HCT116 (cell line): ENCODE results near the gene SEPHS2. TPM values are rescaled to one million over a fixed set of nuclear protein-coding genes. Genes with fewer than 3 reads are reported as not detected.

ENCODE experiments used
- ATAC-seq: fragments of 200-7000 bp; cut with Tn5 transposase; 2 replicates; pipeline ENCODE4 v1.9.1; 2020; ENCODE audit warnings: mild to moderate bottlenecking, moderate library complexity
- BruUV-seq: library from RNA; stranded (reverse); fragments of 400-500 nt; replicated peaks from 2 replicates; lab custom pipeline; 2021; lab: Mats Ljungman, UMichigan
- CTCF ChIA-PET: fragments of 300-600 bp; sonication (Branson Sonifier 250); formaldehyde crosslinking; loops from one replicate; lab custom pipeline; 2021; ENCODE audit warnings: antibody characterized with exemption; lab: Charles Lee
- POLR2A ChIA-PET: fragments of 300-600, 350-600 bp; sonication (Branson Sonifier 250); formaldehyde crosslinking; loops from one replicate; lab custom pipeline; 2021; ENCODE audit warnings: antibody characterized with exemption; lab: Charles Lee
- RAD21 ChIA-PET, 2 experiments: fragments of 300-600 bp; sonication (Branson Sonifier 250); formaldehyde crosslinking; loops; one replicate each; lab custom pipeline; 2023; ENCODE audit warnings: low total read pairs in 2 of 2; ENCODE audit not compliant: uncharacterized antibody in 2 of 2, unreplicated experiment in 2 of 2, low non-redundant PET in 1 of 2; lab: Charles Lee
- DNase-seq: peaks from one replicate; pipeline ENCODE4 v3.0.0-alpha.2; 2010; ENCODE audit warnings: low read depth, low spot score
- H2AFZ ChIP-seq: fragments of 200-600 bp; shearing (Covaris generic), sonication (generic); 2 replicates; pipeline ENCODE4 v1.6.1; 2017; ENCODE audit warnings: low read depth, mixed run types, mixed read lengths, antibody characterized with exemption, low read length; ENCODE audit not compliant: poor library complexity, severe bottlenecking
- H3K27ac ChIP-seq: 2 replicates; pipeline ENCODE4 v1.5.1; 2012; ENCODE audit warnings: low read depth, low read length
- H3K27me3 ChIP-seq: fragments of 200-600 bp; sonication (generic); 2 replicates; pipeline ENCODE4 v1.6.1; 2016; ENCODE audit warnings: mixed run types, low read length, mixed read lengths; ENCODE audit not compliant: insufficient read depth
- H3K36me3 ChIP-seq, 2 experiments: fragments of 200-500 bp in 1 of 2; fragments of 200-600 bp in 1 of 2; sonication (Bioruptor generic) in 1 of 2; sonication (generic) in 1 of 2; 2 replicates each; pipeline versions ENCODE4 v1.5.1 to v1.6.1; 2014 to 2016; ENCODE audit warnings: low read length in 2 of 2, inconsistent platforms in 1 of 2, mixed read lengths in 1 of 2, mixed run types in 1 of 2; ENCODE audit not compliant: insufficient read depth in 2 of 2, control insufficient read depth in 1 of 2
- H3K4me1 ChIP-seq, 2 experiments: fragments of 200-600 bp in 1 of 2; sonication (generic) in 1 of 2; 2 replicates each; pipeline versions ENCODE4 v1.5.1 to v1.6.1; 2012 to 2017; ENCODE audit warnings: low read length in 2 of 2, inconsistent platforms in 1 of 2, mild to moderate bottlenecking in 1 of 2, mixed read lengths in 1 of 2, mixed run types in 1 of 2, moderate library complexity in 1 of 2; ENCODE audit not compliant: insufficient read depth in 2 of 2, control insufficient read depth in 1 of 2
- H3K4me2 ChIP-seq: fragments of 200-600 bp; sonication (generic); 2 replicates; pipeline ENCODE4 v1.6.1; 2017; ENCODE audit warnings: mixed run types, low read length, mixed read lengths
- H3K4me3 ChIP-seq, 2 experiments: fragments of 200-600 bp in 1 of 2; sonication (generic) in 1 of 2; replicated peaks in 1 of 2; 2 replicates each; pipeline ENCODE4 v1.5.1; 2011 to 2016; ENCODE audit warnings: low read length in 2 of 2, control low read depth in 1 of 2, low read depth in 1 of 2, mild to moderate bottlenecking in 1 of 2, mixed read lengths in 1 of 2, mixed run types in 1 of 2
- H3K79me2 ChIP-seq: fragments of 200-600 bp; sonication (generic); 2 replicates; pipeline ENCODE4 v1.6.1; 2017; ENCODE audit warnings: mild to moderate bottlenecking, mixed run types, low read length, moderate library complexity, mixed read lengths; ENCODE audit not compliant: insufficient read depth
- H3K9ac ChIP-seq: fragments of 200-600 bp; sonication (generic); 2 replicates; pipeline ENCODE4 v1.6.1; 2016; ENCODE audit warnings: low read length, mixed read lengths
- H3K9me2 ChIP-seq: fragments of 200-600 bp; sonication (generic), shearing (Covaris generic); 2 replicates; pipeline ENCODE4 v1.6.1; 2017; ENCODE audit warnings: mixed run types, mild to moderate bottlenecking, moderate library complexity; ENCODE audit not compliant: insufficient read depth
- H3K9me3 ChIP-seq, 2 experiments: fragments of 200-500 bp in 1 of 2; fragments of 200-600 bp in 1 of 2; sonication (Bioruptor generic) in 1 of 2; sonication (generic) in 1 of 2; 2 replicates each; pipeline ENCODE4 v1.6.1; 2014 to 2017; ENCODE audit warnings: low read length in 2 of 2, mixed read lengths in 2 of 2, inconsistent platforms in 1 of 2, low read depth in 1 of 2, mild to moderate bottlenecking in 1 of 2, mixed run types in 1 of 2, moderate library complexity in 1 of 2; ENCODE audit not compliant: control insufficient read depth in 1 of 2, insufficient read depth in 1 of 2
- H4K20me1 ChIP-seq: fragments of 200-600 bp; sonication (generic), shearing (Covaris generic); 2 replicates; pipeline ENCODE4 v1.6.1; 2017; ENCODE audit warnings: mixed run types, mild to moderate bottlenecking, moderate library complexity; ENCODE audit not compliant: insufficient read depth
- ATF3 ChIP-seq: IDR thresholded peaks from 2 replicates; pipeline ENCODE4 v1.6.1; 2012
- CBX3 ChIP-seq: IDR thresholded peaks from 2 replicates; pipeline ENCODE4 v1.6.1; 2012; ENCODE audit warnings: low read depth
- CEBPB ChIP-seq: IDR thresholded peaks from 2 replicates; pipeline ENCODE4 v1.6.1; 2012; ENCODE audit warnings: low read depth
- CTCF ChIP-seq, 3 experiments: fragments of 200-600 bp in 1 of 3; sonication (generic) in 1 of 3; IDR thresholded peaks in 2 of 3; conservative IDR thresholded peaks in 1 of 3; 2 replicates each; pipeline ENCODE4 v1.5.1; 2012 to 2017; ENCODE audit warnings: low read depth in 2 of 3, low read length in 2 of 3, antibody characterized with exemption in 1 of 3, borderline replicate concordance in 1 of 3, control low read depth in 1 of 3, mild to moderate bottlenecking in 1 of 3, mixed read lengths in 1 of 3, mixed run types in 1 of 3, moderate library complexity in 1 of 3; ENCODE audit not compliant: insufficient read depth in 1 of 3
- EGR1 ChIP-seq: IDR thresholded peaks from 2 replicates; pipeline ENCODE4 v1.6.1; 2012; ENCODE audit warnings: low read depth
- EZH2 ChIP-seq: fragments of 200-600 bp; sonication (generic); IDR thresholded peaks from 2 replicates; pipeline ENCODE4 v1.6.1; 2017; ENCODE audit warnings: antibody characterized with exemption, mixed run types
- FOSL1 ChIP-seq: IDR thresholded peaks from 2 replicates; pipeline ENCODE4 v1.6.1; 2012; ENCODE audit warnings: low read depth
- JUND ChIP-seq: IDR thresholded peaks from 2 replicates; pipeline ENCODE4 v1.6.1; 2012
- MAX ChIP-seq: IDR thresholded peaks from 2 replicates; pipeline ENCODE4 v1.6.1; 2012
- POLR2A ChIP-seq: IDR thresholded peaks from 2 replicates; pipeline ENCODE4 v1.7.0; 2011; ENCODE audit warnings: borderline replicate concordance; ENCODE audit not compliant: insufficient read depth, insufficient read length; ENCODE audit errors: extremely low read depth
- RAD21 ChIP-seq: IDR thresholded peaks from 2 replicates; pipeline ENCODE4 v1.6.1; 2012; ENCODE audit warnings: low read depth, mild to moderate bottlenecking
- REST ChIP-seq: IDR thresholded peaks from 2 replicates; pipeline ENCODE4 v1.6.1; 2012; ENCODE audit warnings: low read depth
- SIN3A ChIP-seq: IDR thresholded peaks from 2 replicates; pipeline ENCODE4 v1.6.1; 2012; ENCODE audit warnings: low read depth
- SP1 ChIP-seq: IDR thresholded peaks from 2 replicates; pipeline ENCODE4 v1.6.1; 2012; ENCODE audit warnings: low read depth
- YY1 ChIP-seq: IDR thresholded peaks from 2 replicates; pipeline ENCODE4 v1.6.1; 2011; ENCODE audit warnings: low read length, low read depth, moderate library complexity, mild to moderate bottlenecking; ENCODE audit not compliant: insufficient replicate concordance; ENCODE audit errors: extremely low read depth
- ZFX ChIP-seq: fragments of 450-650 bp; IDR thresholded peaks from 2 replicates; pipeline ENCODE4 v1.6.1; 2017
- ZNF274 ChIP-seq: fragments of 200-500 bp; sonication (Bioruptor generic); IDR thresholded peaks from 2 replicates; pipeline ENCODE4 v1.6.1; 2014; ENCODE audit warnings: mild to moderate bottlenecking, low read depth, low read length, inconsistent platforms
- intact Hi-C: fragments of 100-400 bp; cut with micrococcal nuclease; formaldehyde crosslinking; loops from 2 replicates; pipeline ENCODE4 v1.10.0; 2022
- total RNA-seq: library from RNA; stranded (reverse); gene quantifications from one replicate; pipeline ENCODE4 v1.2.1, GENCODE V29; 2021; ENCODE audit not compliant: unreplicated experiment

The SEPHS2 gene
- total RNA-seq, 1 experiment from 2014 or later: 51.3 TPM

- TF ChIP-seq REST: no peak
Observed at GRCh38 chr16:30494709-30495108, 49.0 kb upstream of the SEPHS2 start (continued).

GRCh38 chr16:30493941-30494488 is 48.3 kb upstream of the SEPHS2 start:
- BruUV-seq: no TSS peak

More at GRCh38 chr16:30493941-30494488, 48.3 kb upstream of the SEPHS2 start:
- no peak overlapping the region for H2AFZ ChIP-seq
- no peaks in the 10 kb centered on the region for H3K9me2 ChIP-seq
- H3K27ac ChIP-seq: no peak overlapping the region
- H3K4me2 ChIP-seq: no peak overlapping the region
- ChIA-PET CTCF (no interaction called here), RAD21 (no interaction called here), POLR2A (no interaction called here)
- no peaks in the 10 kb centered on the region for H3K36me3 ChIP-seq
- intact Hi-C loops: no loop called here
- no peak overlapping the region for H3K4me3 ChIP-seq
- peaks cover 20 to 25% of the 10 kb centered on the region in 2 experiments for H3K4me1 ChIP-seq
- TF ChIP-seq RAD21 (no peak), CEBPB (no peak), CTCF (IDR thresholded peaks at IDR 0.05 in 2 of 3, conservative IDR thresholded peaks at IDR 0.05 in 1 of 3; ENCODE audit: borderline replicate concordance in 1 of 3, insufficient read depth in 1 of 3, low read depth in 2 of 3, low read length in 2 of 3) (no peak), SP1 (no peak), SIN3A (no peak), POLR2A (no peak), EGR1 (no peak), YY1 (no peak), ZFX (no peak), MAX (no peak), EZH2 (no peak), FOSL1 (no peak), ZNF274 (no peak), CBX3 (no peak), JUND (no peak), ATF3 (no peak)
- H3K9ac ChIP-seq: no peak overlapping the region
- ATAC-seq: no peak
- H3K27me3 ChIP-seq: no peaks in the 10 kb centered on the region
- H3K79me2 ChIP-seq: no peaks in the 10 kb centered on the region
- H4K20me1 ChIP-seq: no peaks in the 10 kb centered on the region
- no peak for DNase-seq
- H3K9me3 ChIP-seq: no peaks in the 10 kb centered on the region
